ENCODE measurements around the gene C2orf15. TPM values are rescaled to one million over a fixed set of nuclear protein-coding genes. Genes with fewer than 3 reads are reported as not detected.

Gene C2orf15
- total and polyA plus RNA-seq, 9 of the 15 experiments (the other 6 are each of a cell fraction or from before 2014, with no cell fraction given) = 0.04 to 0.27 (median 0.15) TPM; not detected in 1

- DNase-seq (ENCODE audit: extremely low read depth in 1 of 4, low spot score in 3 of 4) = no peak
- no peak for ATAC-seq
- intact Hi-C loops (cut with micrococcal nuclease) = no loop called here
- H2AFZ ChIP-seq (ENCODE audit: low read depth, low read length) = no peak overlapping the region
- WGBS (ENCODE audit: insufficient coverage, low coverage, missing lambda C conversion rate) = 79% methylated on average over 1 of the region's 1 CpG
- H3K27ac ChIP-seq (ENCODE audit: extremely low read depth, low read depth, low read length) = no peak overlapping the region
- H3K36me3 ChIP-seq (ENCODE audit: control insufficient read depth, insufficient read depth, low read length) = peaks cover 27% of the 10 kb centered on the region
- peaks cover 32% of the 10 kb centered on the region for H3K79me2 ChIP-seq (ENCODE audit: control insufficient read depth, insufficient read depth, low read length)
- no peaks in the 10 kb centered on the region for H3K9me1 ChIP-seq (ENCODE audit: control insufficient read depth, insufficient read depth, low read length)
- no peak overlapping the region for H3K9ac ChIP-seq (ENCODE audit: insufficient read depth in 1 of 2, low read depth in 2 of 2, low read length in 2 of 2)
- ChIA-PET POLR2A (interaction anchor here (1.2 kb wide), 1 partner anchor 12 kb away, joined by 5 read pairs; no protein-coding TSS in a partner anchor), CTCF (ENCODE audit: low intra/inter-chr PET ratio) (no interaction called here)
- H4K20me1 ChIP-seq (replicated peaks; ENCODE audit: control insufficient read depth, insufficient read depth, low read length) = no peaks in the 10 kb centered on the region
- H3K4me1 ChIP-seq (replicated peaks in 1 of 2; ENCODE audit: control insufficient read depth in 2 of 2, insufficient read depth in 2 of 2, low read length in 2 of 2) = peaks cover 11 to 21% of the 10 kb centered on the region in 2 experiments; a peak in 4 of 5 replicates
- no peak overlapping the region for H3K4me2 ChIP-seq (ENCODE audit: insufficient read depth, low read length)
- FAIRE-seq = no peak
- no TSS peak for BruUV-seq (replicated peaks)
- H3K9me3 ChIP-seq (replicated peaks; ENCODE audit: control insufficient read depth, insufficient read depth, low read depth, low read length) = no peaks in the 10 kb centered on the region
- no peak overlapping the region for H3K4me3 ChIP-seq
- in situ Hi-C loops (cut with MboI) = no loop called here
- H3K27me3 ChIP-seq (ENCODE audit: control insufficient read depth in 2 of 2, insufficient read depth in 2 of 2, low read length in 2 of 2) = no peaks in the 10 kb centered on the region
- no peak for TF ChIP-seq ZNF76 (CRISPR knock-in tag; IDR thresholded peaks at IDR 0.05; ENCODE audit: borderline replicate concordance)
- no peak for TF ChIP-seq FOXO4 (CRISPR knock-in tag; IDR thresholded peaks at IDR 0.05)
- TF ChIP-seq CBX3 (IDR thresholded peaks at IDR 0.05; ENCODE audit: borderline replicate concordance in 1 of 2, low read length in 2 of 2) = no peak
- TF ChIP-seq KDM5B (IDR thresholded peaks at IDR 0.05; ENCODE audit: insufficient replicate concordance, low read depth, low read length) = no peak
- no peak for TF ChIP-seq TEAD4 (IDR thresholded peaks at IDR 0.05; ENCODE audit: low read length)
- no peak for TF ChIP-seq TEAD4 (CRISPR knock-in tag; IDR thresholded peaks at IDR 0.05; ENCODE audit: borderline replicate concordance)
- TF ChIP-seq MGA (IDR thresholded peaks at IDR 0.05) = no peak
- TF ChIP-seq KLF16 (IDR thresholded peaks at IDR 0.05) = no peak
- TF ChIP-seq ID3 (CRISPR knock-in tag; IDR thresholded peaks at IDR 0.05) = no peak
- TF ChIP-seq ID3 (tag; IDR thresholded peaks at IDR 0.05) = no peak
These were observed 15.4 kb downstream of the C2orf15 start for GRCh38 chr2:99156891-99157290.
